Kidney (tissue), 14 donors: ENCODE measurements around the gene CERS1. TPM values are rescaled to one million over a fixed set of nuclear protein-coding genes. Genes with fewer than 3 reads are reported as not detected.

Experiments used
- DNase-seq, 5 donors: peaks; one replicate each; pipeline ENCODE4 v3.0.0-alpha.2; 2013 to 2020
- FAIRE-seq: peaks from 2 replicates; lab custom pipeline; 2012; peaks lifted over from hg19 to GRCh38; lab: Jason Lieb, UNC
- H3K27ac ChIP-seq, 2 donors: one replicate each; pipeline ENCODE4 v1.7.0; 2013; ENCODE audit warnings: low read depth in 2 of 2, low read length in 2 of 2, inconsistent platforms in 1 of 2
- H3K27me3 ChIP-seq: one replicate; pipeline ENCODE4 v1.7.1; 2013; ENCODE audit warnings: low read length, inconsistent platforms; ENCODE audit not compliant: control insufficient read depth, insufficient read depth
- H3K36me3 ChIP-seq, 3 donors: one replicate each; pipeline versions ENCODE4 v1.7.0 to v1.7.1; 2013; ENCODE audit warnings: low read length in 3 of 3, control low read depth in 1 of 3, inconsistent platforms in 1 of 3; ENCODE audit not compliant: insufficient read depth in 3 of 3, control insufficient read depth in 2 of 3
- H3K4me1 ChIP-seq, 3 donors: one replicate each; pipeline versions ENCODE4 v1.7.0 to v1.7.1; 2013; ENCODE audit warnings: low read length in 3 of 3, inconsistent platforms in 1 of 3, low read depth in 1 of 3; ENCODE audit not compliant: control insufficient read depth in 2 of 3, insufficient read depth in 2 of 3
- H3K4me3 ChIP-seq, 3 donors: one replicate each; pipeline versions ENCODE4 v1.7.0 to v1.8.1; 2013; ENCODE audit warnings: low read length in 3 of 3, control low read depth in 1 of 3, inconsistent platforms in 1 of 3
- H3K9ac ChIP-seq, 3 donors: one replicate each; pipeline versions ENCODE4 v1.7.0 to v1.7.1; 2013; ENCODE audit warnings: low read length in 3 of 3, control low read depth in 1 of 3, inconsistent platforms in 1 of 3
- H3K9me3 ChIP-seq, 3 donors: one replicate each; pipeline versions ENCODE4 v1.7.0 to v1.7.1; 2013; ENCODE audit warnings: low read length in 3 of 3, control low read depth in 1 of 3, inconsistent platforms in 1 of 3; ENCODE audit not compliant: control insufficient read depth in 2 of 3, insufficient read depth in 1 of 3
- intact Hi-C: fragments of 100-400 bp; cut with DNase I; formaldehyde crosslinking; loops from one replicate; pipeline ENCODE4 v1.11.1; 2022
- polyA plus RNA-seq: library from polyadenylated mRNA; stranded (reverse); fragments of 350-450 nt; fragmentation: Illumina TruSeq; extraction: RNeasy Lipid Tissue Mini Kit (QIAGEN cat#74804); gene quantifications from one replicate; pipeline ENCODE4 v1.2.3, GENCODE V29; 2014; ENCODE audit warnings: low read depth, low replicate concordance; ENCODE audit not compliant: insufficient read depth
- total RNA-seq: library from RNA; stranded (reverse); fragmentation: NEBNext Ultra II Directional; extraction: Animal tissue kit (Norgen Biotek cat#: 25700); gene quantifications from one replicate; pipeline ENCODE4 v1.2.1, GENCODE V29; 2021
- TF ChIP-seq, protein P1 (sequence below): IDR thresholded peaks from 3 replicates; pipeline ENCODE4 v1.5.1; 2012; ENCODE audit warnings: mild to moderate bottlenecking, moderate library complexity, borderline replicate concordance; ENCODE audit not compliant: insufficient read depth; ENCODE audit errors: extremely low read depth
- donor health status: control.
- donor health status: control.
- donor health status: control.
- donor health status: control.
- donor health status: control.
- donor health status: DM: yes; HTN: yes; CAD: no.
- donor health status: Normal renal cell carcinoma (clear cell type).

CERS1 gene
- total and polyA plus RNA-seq, 2 donors from 2014 or later, result 0.50 TPM; not detected in 1

DNA sequence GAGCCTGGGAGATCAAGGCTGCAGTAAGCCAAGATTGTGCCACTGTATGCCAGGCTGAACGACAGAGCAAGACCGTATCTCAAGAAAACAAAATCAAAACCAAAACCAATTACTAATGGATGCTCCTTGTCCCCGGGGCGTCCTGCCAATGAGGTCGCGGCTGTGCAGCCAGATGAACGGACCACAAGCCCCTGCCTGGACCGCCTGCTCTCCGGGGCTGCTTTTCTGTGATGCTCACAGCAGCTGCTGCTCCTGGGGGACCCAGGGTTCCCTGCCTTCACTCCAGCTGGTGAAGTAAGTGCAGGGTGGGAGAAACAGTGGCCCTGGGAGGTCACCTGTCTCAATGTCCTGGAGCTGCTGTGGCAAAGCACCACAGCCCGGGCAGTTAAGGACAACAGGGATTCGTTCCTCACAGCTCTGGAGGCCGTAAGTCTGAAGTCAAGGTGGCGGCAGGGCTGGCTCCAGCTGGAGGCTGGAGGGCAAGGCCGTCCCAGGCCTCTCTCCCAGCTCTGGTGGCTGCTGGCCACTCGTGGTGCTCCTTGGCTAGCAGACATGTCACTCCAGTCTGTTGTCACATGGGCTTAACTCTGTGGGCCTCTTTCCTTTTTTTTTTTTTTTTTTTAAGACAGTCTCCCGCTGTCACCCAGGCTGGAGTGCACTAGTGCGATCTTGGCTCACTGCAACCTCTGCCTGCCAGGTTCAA is 13.1 kb upstream of the CERS1 start:
- intact Hi-C loops, result no loop called here
- Histone ChIP-seq H3K9me3 (no peaks in the 10 kb centered on the region), H3K4me3 (no peak overlapping the region), H3K9ac (no peak overlapping the region), H3K27me3 (no peaks in the 10 kb centered on the region), H3K4me1 (no peaks in the 10 kb centered on the region), H3K36me3 (peaks cover 0 to 5% (median 0%) of the 10 kb centered on the region in 3 donors), H3K27ac (no peak overlapping the region)
- DNase-seq (no peak), FAIRE-seq (no peak)
- TF ChIP-seq, protein P1, sequence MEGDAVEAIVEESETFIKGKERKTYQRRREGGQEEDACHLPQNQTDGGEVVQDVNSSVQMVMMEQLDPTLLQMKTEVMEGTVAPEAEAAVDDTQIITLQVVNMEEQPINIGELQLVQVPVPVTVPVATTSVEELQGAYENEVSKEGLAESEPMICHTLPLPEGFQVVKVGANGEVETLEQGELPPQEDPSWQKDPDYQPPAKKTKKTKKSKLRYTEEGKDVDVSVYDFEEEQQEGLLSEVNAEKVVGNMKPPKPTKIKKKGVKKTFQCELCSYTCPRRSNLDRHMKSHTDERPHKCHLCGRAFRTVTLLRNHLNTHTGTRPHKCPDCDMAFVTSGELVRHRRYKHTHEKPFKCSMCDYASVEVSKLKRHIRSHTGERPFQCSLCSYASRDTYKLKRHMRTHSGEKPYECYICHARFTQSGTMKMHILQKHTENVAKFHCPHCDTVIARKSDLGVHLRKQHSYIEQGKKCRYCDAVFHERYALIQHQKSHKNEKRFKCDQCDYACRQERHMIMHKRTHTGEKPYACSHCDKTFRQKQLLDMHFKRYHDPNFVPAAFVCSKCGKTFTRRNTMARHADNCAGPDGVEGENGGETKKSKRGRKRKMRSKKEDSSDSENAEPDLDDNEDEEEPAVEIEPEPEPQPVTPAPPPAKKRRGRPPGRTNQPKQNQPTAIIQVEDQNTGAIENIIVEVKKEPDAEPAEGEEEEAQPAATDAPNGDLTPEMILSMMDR, result no peak

DNA sequence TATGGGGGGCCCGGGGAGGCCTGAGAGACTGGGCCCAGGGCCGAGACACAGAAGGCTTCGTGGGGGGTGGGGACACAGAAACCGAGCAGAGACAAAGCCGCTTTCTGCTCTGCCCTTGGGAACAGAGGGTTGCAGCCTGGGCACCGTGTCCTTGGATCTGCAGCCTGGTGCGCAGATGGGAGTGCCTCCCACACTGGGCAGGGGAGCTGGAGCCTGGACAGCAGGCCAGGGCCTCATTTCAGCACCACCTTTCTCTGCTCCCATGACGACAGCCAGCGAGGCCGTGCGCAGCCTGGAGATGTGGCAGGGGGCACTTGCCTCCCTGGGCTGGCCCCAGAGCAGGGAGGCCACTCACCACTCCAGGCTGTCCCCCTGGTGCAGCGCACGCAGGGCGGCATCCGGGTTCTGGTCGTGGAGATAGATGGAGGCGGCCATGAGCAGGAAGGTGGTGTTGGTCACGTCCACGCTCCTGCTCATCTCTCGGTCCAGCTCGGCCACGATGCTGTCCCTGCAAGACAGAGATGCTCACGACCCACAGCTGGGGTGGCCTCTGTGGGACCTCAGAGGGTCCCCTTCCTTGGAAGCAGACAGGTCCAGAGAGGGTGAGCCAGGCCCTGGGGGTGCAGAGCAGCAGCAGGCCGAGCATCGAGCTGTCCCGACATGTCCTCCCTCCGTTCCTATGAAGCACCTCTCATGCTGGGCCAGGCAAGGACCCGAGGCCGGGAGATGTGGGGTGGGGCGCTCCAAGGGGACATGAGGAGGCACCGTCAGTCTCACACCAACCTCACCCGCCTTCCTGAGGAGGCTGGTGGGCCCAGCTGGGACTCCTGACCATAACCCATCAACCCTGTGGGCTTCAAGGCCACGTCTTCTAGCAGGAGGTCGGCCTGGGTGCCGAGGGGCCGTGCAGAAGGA is 10.9 kb upstream of the CERS1 start:
- H3K36me3 ChIP-seq, result peaks cover 0 to 7% (median 0%) of the 10 kb centered on the region in 3 donors
- no peaks in the 10 kb centered on the region for H3K4me1 ChIP-seq
- TF ChIP-seq, protein P1, result no peak
- H3K27me3 ChIP-seq, result no peaks in the 10 kb centered on the region
- H3K9me3 ChIP-seq, result no peaks in the 10 kb centered on the region
- H3K9ac ChIP-seq, result no peak overlapping the region
- FAIRE-seq (no peak), DNase-seq (no peak)
- no peak overlapping the region for H3K27ac ChIP-seq
- intact Hi-C loops, result no loop called here
- H3K4me3 ChIP-seq, result no peak overlapping the region

DNA sequence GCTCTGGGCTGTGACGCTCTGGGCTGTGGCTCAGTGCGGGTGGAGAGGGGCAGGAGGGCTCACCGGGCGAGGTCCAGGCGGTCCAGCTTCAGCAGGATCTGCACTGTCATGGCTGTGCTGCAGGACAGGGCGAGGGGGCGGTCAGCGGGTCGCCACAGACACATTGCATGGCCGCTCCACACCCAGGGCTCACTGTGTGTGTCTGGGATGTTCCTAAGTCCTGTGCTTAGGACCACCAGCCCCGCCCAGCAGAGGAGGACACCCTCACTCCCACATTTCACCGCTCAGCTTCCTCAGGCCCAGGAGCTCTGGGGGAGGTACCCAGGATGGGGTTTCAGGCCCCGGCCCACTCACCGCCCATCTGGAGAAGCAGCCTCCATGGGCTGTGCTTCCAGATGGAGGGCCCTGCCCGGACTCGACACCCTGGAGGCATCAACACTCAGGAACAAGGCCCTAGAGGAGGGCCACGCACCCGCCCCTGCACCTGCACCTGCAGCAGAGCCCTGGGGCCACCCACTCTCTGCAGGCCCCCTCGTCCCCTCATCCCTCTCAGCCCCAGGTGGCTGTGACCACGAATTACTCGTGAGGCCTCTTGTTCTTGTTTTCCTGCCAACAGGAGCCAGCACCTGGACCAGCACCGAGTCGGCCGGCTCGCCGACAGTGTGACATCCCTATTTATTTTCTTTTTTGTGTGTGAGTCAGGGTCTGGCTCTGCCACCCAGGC is 9.7 kb upstream of the CERS1 start:
- Histone ChIP-seq H3K4me3 (no peak overlapping the region), H3K27ac (no peak overlapping the region), H3K4me1 (no peaks in the 10 kb centered on the region), H3K9ac (no peak overlapping the region), H3K9me3 (no peaks in the 10 kb centered on the region), H3K36me3 (peaks cover 0 to 10% (median 0%) of the 10 kb centered on the region in 3 donors), H3K27me3 (no peaks in the 10 kb centered on the region)
- DNase-seq (peak in 4 of 5 donors; percentile 82 to 86 (median 83)), FAIRE-seq (no peak)
- TF ChIP-seq, protein P1, result no peak
- intact Hi-C loops, result no loop called here
